ENCODE measurements around the gene CNOT8. TPM values are rescaled to one million over a fixed set of nuclear protein-coding genes. Genes with fewer than 3 reads are reported as not detected.

The CNOT8 gene
- 52.3 and 57.6 TPM in 2 replicates for total RNA-seq

GRCh38 chr5:154858297-154858971, at the start of gene CNOT8:
TSS of gene CNOT8 (plus strand) at chr5:154858627. CDS start at chr5:154863279, 4,652 bp downstream.

GRCh38 chr5:154850255-154851062, 8.0 kb upstream of the CNOT8 start, which contains the start of gene FAXDC2:
TSS of gene FAXDC2 (minus strand) at chr5:154850603. CDS start at chr5:154838178, 12,425 bp downstream.

Other genes starting within 250 kb of the CNOT8 start
- gene LARP1, start 103.2 kb upstream of the CNOT8 start, total RNA-seq: 66.0 and 138 TPM in 2 replicates
- 0.34 and 1.6 TPM in 2 replicates for gene FAXDC2, start 8.0 kb upstream of the CNOT8 start, total RNA-seq
- 21.5 and 31.2 TPM in 2 replicates for gene GEMIN5, start 79.6 kb downstream of the CNOT8 start, total RNA-seq
- 18.1 and 18.8 TPM in 2 replicates for gene MRPL22, start 82.4 kb downstream of the CNOT8 start, total RNA-seq
- gene KIF4B, start 155.1 kb downstream of the CNOT8 start, total RNA-seq: under 0.01 TPM in 1 of 2 replicates, not detected in the other

Measured in nasal cavity respiratory epithelium epithelial cell of viscerocranial mucosa (primary cell).